HepG2 (cell line): ENCODE data around the gene ISG20L2. TPM values are rescaled to one million over a fixed set of nuclear protein-coding genes. Genes with fewer than 3 reads are reported as not detected.
A peak's percentile ranks its signal among the peaks of the same experiment; 100 is the strongest.

Experiments used
- ASH2L ChIP-seq: fragments of 300-600, 200-600 bp; sonication (generic); IDR thresholded peaks from 2 replicates; pipeline ENCODE4 v1.7.0; 2017; ENCODE audit warnings: low read depth, mild to moderate bottlenecking, moderate library complexity, mixed read lengths, low read length; ENCODE audit not compliant: insufficient read length
- ELF1 ChIP-seq: sonication (generic); formaldehyde crosslinking; IDR thresholded peaks from 2 replicates; pipeline ENCODE4 v1.4.0; 2020; ENCODE audit warnings: missing genetic modification reagents
- ELF4 ChIP-seq: sonication (generic); formaldehyde crosslinking; IDR thresholded peaks from 2 replicates; pipeline ENCODE4 v1.5.0; 2020; ENCODE audit warnings: missing genetic modification reagents, mild to moderate bottlenecking, moderate library complexity, borderline replicate concordance
- JARID2 ChIP-seq: sonication (generic); formaldehyde crosslinking; IDR thresholded peaks from 2 replicates; pipeline ENCODE4 v1.8.1; 2023; ENCODE audit warnings: missing genetic modification reagents, inconsistent platforms; ENCODE audit not compliant: insufficient replicate concordance
- KDM2A ChIP-seq: sonication (generic); formaldehyde crosslinking; IDR thresholded peaks from 2 replicates; pipeline ENCODE4 v1.4.0; 2020; ENCODE audit warnings: low read depth, missing genetic modification reagents, borderline replicate concordance
- RFX1 ChIP-seq: fragments of 450-650 bp; IDR thresholded peaks from 2 replicates; pipeline ENCODE4 v1.6.1; 2017
- RNF2 ChIP-seq: fragments of 450-650 bp; conservative IDR thresholded peaks from 2 replicates; pipeline ENCODE4 v1.6.1; 2016; ENCODE audit warnings: low read depth
- ZBTB39 ChIP-seq: sonication (generic); formaldehyde crosslinking; IDR thresholded peaks from 2 replicates; pipeline ENCODE4 v1.5.0; 2020; ENCODE audit warnings: missing genetic modification reagents
- ZBTB46 ChIP-seq: sonication (generic); formaldehyde crosslinking; IDR thresholded peaks from 2 replicates; pipeline ENCODE4 v1.4.0; 2020; ENCODE audit warnings: mild to moderate bottlenecking, missing genetic modification reagents, borderline replicate concordance
- ZNF430 ChIP-seq: sonication (generic); formaldehyde crosslinking; IDR thresholded peaks from 2 replicates; pipeline ENCODE4 v1.9.0; 2021; ENCODE audit warnings: mild to moderate bottlenecking, missing genetic modification reagents
- ZNF574 ChIP-seq: sonication (generic); formaldehyde crosslinking; IDR thresholded peaks from 2 replicates; pipeline ENCODE4 v1.4.0; 2020; ENCODE audit warnings: missing genetic modification reagents
- ZNF660 ChIP-seq: sonication (generic); formaldehyde crosslinking; IDR thresholded peaks from 2 replicates; pipeline ENCODE4 v1.5.1; 2020; ENCODE audit warnings: mild to moderate bottlenecking, low read depth, missing genetic modification reagents, borderline replicate concordance
- polyA plus RNA-seq, 8 experiments: library from polyadenylated mRNA; depleted of rRNA in 3 of 8; stranded (reverse) in 7 of 8; unstranded in 1 of 8; fragments of >200 nt; fragmentation: Illumina TruSeq in 4 of 8; extraction: Trizol in 4 of 8; gene quantifications; 2 replicates each; pipeline versions ENCODE4 v1.2.1 to v1.2.3, GENCODE V29; 2011 to 2016; ENCODE audit warnings: low read depth in 4 of 8, missing spikeins in 1 of 8, mixed read lengths in 1 of 8; ENCODE audit not compliant: insufficient read depth in 1 of 8
- total RNA-seq, 5 experiments: library from RNA; depleted of rRNA; stranded (reverse); fragments of >200 nt; fragmentation: Illumina TruSeq; extraction: Trizol; gene quantifications; 2 replicates each; pipeline ENCODE4 v1.2.3, GENCODE V29; 2016; ENCODE audit warnings: low read depth in 1 of 5
- TF ChIP-seq, protein P1 (sequence below): sonication (generic); formaldehyde crosslinking; IDR thresholded peaks from 2 replicates; pipeline ENCODE4 v1.5.1; 2020; ENCODE audit warnings: missing genetic modification reagents, mild to moderate bottlenecking, borderline replicate concordance
- TF ChIP-seq, protein P2 (sequence below): sonication (generic); formaldehyde crosslinking; IDR thresholded peaks from 2 replicates; pipeline ENCODE4 v1.5.1; 2020; ENCODE audit warnings: missing genetic modification reagents, mild to moderate bottlenecking, borderline replicate concordance
- TF ChIP-seq, protein P3 (sequence below): sonication (generic); formaldehyde crosslinking; IDR thresholded peaks from 2 replicates; pipeline ENCODE4 v1.9.0; 2021; ENCODE audit warnings: missing genetic modification reagents, borderline replicate concordance

ISG20L2 gene
- total and polyA plus RNA-seq, 2 of the 13 experiments (the other 11 are each of a cell fraction or from before 2014, with no cell fraction given) = 19.8 to 21.3 TPM

GRCh38 chr1:156728599-156729462, at the start of gene ISG20L2 (continued):
- TF ChIP-seq, protein P1, sequence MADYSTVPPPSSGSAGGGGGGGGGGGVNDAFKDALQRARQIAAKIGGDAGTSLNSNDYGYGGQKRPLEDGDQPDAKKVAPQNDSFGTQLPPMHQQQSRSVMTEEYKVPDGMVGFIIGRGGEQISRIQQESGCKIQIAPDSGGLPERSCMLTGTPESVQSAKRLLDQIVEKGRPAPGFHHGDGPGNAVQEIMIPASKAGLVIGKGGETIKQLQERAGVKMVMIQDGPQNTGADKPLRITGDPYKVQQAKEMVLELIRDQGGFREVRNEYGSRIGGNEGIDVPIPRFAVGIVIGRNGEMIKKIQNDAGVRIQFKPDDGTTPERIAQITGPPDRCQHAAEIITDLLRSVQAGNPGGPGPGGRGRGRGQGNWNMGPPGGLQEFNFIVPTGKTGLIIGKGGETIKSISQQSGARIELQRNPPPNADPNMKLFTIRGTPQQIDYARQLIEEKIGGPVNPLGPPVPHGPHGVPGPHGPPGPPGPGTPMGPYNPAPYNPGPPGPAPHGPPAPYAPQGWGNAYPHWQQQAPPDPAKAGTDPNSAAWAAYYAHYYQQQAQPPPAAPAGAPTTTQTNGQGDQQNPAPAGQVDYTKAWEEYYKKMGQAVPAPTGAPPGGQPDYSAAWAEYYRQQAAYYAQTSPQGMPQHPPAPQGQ (CRISPR knock-in tag) = no peak
- no peak for TF ChIP-seq RNF2
- TF ChIP-seq ELF4 (CRISPR knock-in tag) = no peak
- no peak for TF ChIP-seq RFX1
- TF ChIP-seq, protein P2, sequence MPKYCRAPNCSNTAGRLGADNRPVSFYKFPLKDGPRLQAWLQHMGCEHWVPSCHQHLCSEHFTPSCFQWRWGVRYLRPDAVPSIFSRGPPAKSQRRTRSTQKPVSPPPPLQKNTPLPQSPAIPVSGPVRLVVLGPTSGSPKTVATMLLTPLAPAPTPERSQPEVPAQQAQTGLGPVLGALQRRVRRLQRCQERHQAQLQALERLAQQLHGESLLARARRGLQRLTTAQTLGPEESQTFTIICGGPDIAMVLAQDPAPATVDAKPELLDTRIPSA = no peak
- TF ChIP-seq ZBTB46 (CRISPR knock-in tag) = no peak
- TF ChIP-seq ZNF660 (CRISPR knock-in tag) = no peak
- peak; percentile 89 for TF ChIP-seq ELF1
- TF ChIP-seq KDM2A (CRISPR knock-in tag) = peak; percentile 39; the same call in 1 of the 2 replicates
- TF ChIP-seq ZBTB39 (CRISPR knock-in tag) = no peak
- TF ChIP-seq ZNF574 (CRISPR knock-in tag) = peak; percentile 94
- peak; percentile 71 for TF ChIP-seq ASH2L
- no peak for TF ChIP-seq JARID2
- TF ChIP-seq, protein P3, sequence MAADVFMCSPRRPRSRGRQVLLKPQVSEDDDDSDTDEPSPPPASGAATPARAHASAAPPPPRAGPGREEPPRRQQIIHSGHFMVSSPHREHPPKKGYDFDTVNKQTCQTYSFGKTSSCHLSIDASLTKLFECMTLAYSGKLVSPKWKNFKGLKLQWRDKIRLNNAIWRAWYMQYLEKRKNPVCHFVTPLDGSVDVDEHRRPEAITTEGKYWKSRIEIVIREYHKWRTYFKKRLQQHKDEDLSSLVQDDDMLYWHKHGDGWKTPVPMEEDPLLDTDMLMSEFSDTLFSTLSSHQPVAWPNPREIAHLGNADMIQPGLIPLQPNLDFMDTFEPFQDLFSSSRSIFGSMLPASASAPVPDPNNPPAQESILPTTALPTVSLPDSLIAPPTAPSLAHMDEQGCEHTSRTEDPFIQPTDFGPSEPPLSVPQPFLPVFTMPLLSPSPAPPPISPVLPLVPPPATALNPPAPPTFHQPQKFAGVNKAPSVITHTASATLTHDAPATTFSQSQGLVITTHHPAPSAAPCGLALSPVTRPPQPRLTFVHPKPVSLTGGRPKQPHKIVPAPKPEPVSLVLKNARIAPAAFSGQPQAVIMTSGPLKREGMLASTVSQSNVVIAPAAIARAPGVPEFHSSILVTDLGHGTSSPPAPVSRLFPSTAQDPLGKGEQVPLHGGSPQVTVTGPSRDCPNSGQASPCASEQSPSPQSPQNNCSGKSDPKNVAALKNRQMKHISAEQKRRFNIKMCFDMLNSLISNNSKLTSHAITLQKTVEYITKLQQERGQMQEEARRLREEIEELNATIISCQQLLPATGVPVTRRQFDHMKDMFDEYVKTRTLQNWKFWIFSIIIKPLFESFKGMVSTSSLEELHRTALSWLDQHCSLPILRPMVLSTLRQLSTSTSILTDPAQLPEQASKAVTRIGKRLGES = no peak
- TF ChIP-seq ZNF430 (CRISPR knock-in tag) = no peak
- TF ChIP-seq, all 625 proteins: peak for 144
